HepG2 (cell line): ENCODE measurements around the gene NT5M. TPM values are rescaled to one million over a fixed set of nuclear protein-coding genes. Genes with fewer than 3 reads are reported as not detected.

ENCODE experiments used
- AGO2 ChIP-seq: fragments of 200-400 bp; formaldehyde crosslinking; optimal IDR thresholded peaks from 2 replicates; pipeline ENCODE3; 2017; ENCODE audit warnings: mild to moderate bottlenecking, low read depth, low read length, moderate library complexity
- CBFB ChIP-seq: sonication (generic); formaldehyde crosslinking; IDR thresholded peaks from 2 replicates; pipeline ENCODE4 v1.4.0; 2020; ENCODE audit warnings: missing genetic modification reagents
- DPF2 ChIP-seq: sonication (generic); formaldehyde crosslinking; IDR thresholded peaks from 2 replicates; pipeline ENCODE4 v1.4.0; 2020; ENCODE audit warnings: mild to moderate bottlenecking, low read depth, missing genetic modification reagents, borderline replicate concordance
- EED ChIP-seq: sonication (generic); formaldehyde crosslinking; IDR thresholded peaks from 2 replicates; pipeline ENCODE4 v1.5.0; 2020; ENCODE audit warnings: mild to moderate bottlenecking, missing genetic modification reagents
- ERF ChIP-seq: IDR thresholded peaks from 2 replicates; pipeline ENCODE4 v1.6.1; 2018; ENCODE audit warnings: missing biosample characterization, missing genetic modification reagents
- KMT2B ChIP-seq: IDR thresholded peaks from 2 replicates; pipeline ENCODE4 v1.6.1; 2016; ENCODE audit warnings: missing genetic modification reagents, missing compliant biosample characterization
- MIER2 ChIP-seq: IDR thresholded peaks from 2 replicates; pipeline ENCODE4 v1.6.1; 2016; ENCODE audit warnings: missing biosample characterization, missing genetic modification reagents
- NCOA5 ChIP-seq: sonication (generic); formaldehyde crosslinking; IDR thresholded peaks from 2 replicates; pipeline ENCODE4 v1.4.0; 2020; ENCODE audit warnings: missing genetic modification reagents
- NRL ChIP-seq: sonication (generic); formaldehyde crosslinking; IDR thresholded peaks from 2 replicates; pipeline ENCODE4 v1.5.0; 2020; ENCODE audit warnings: missing genetic modification reagents, mild to moderate bottlenecking, moderate library complexity, borderline replicate concordance
- SAFB2 ChIP-seq: sonication (generic); formaldehyde crosslinking; IDR thresholded peaks from 2 replicates; pipeline ENCODE4 v1.5.1; 2020; ENCODE audit warnings: missing genetic modification reagents, low read depth, mild to moderate bottlenecking, borderline replicate concordance
- SP1 ChIP-seq, 2 experiments: fragments of 450-650 bp in 1 of 2; sonication (generic) in 1 of 2; formaldehyde crosslinking in 1 of 2; IDR thresholded peaks; 2 replicates each; pipeline versions ENCODE4 v1.4.0 to v1.6.1; 2016 to 2020; ENCODE audit warnings: missing genetic modification reagents in 1 of 2
- THAP11 ChIP-seq: IDR thresholded peaks from 2 replicates; pipeline ENCODE4 v1.6.1; 2016; ENCODE audit warnings: missing biosample characterization, missing genetic modification reagents
- ZNF484 ChIP-seq: sonication (generic); formaldehyde crosslinking; IDR thresholded peaks from 2 replicates; pipeline ENCODE4 v1.5.1; 2020; ENCODE audit warnings: mild to moderate bottlenecking, low read depth, missing genetic modification reagents, borderline replicate concordance
- ZNF563 ChIP-seq: sonication (generic); formaldehyde crosslinking; IDR thresholded peaks from 2 replicates; pipeline ENCODE4 v1.8.0; 2022; ENCODE audit warnings: mild to moderate bottlenecking, moderate library complexity, missing genetic modification reagents
- ZNF564 ChIP-seq: sonication (generic); formaldehyde crosslinking; IDR thresholded peaks from 2 replicates; pipeline ENCODE4 v1.8.1; 2023; ENCODE audit warnings: mild to moderate bottlenecking, missing genetic modification reagents
- ZNF615 ChIP-seq: sonication (generic); formaldehyde crosslinking; IDR thresholded peaks from 2 replicates; pipeline ENCODE4 v1.5.0; 2020; ENCODE audit warnings: mild to moderate bottlenecking, missing genetic modification reagents, borderline replicate concordance
- polyA plus RNA-seq, 8 experiments: library from polyadenylated mRNA; depleted of rRNA in 3 of 8; stranded (reverse) in 7 of 8; unstranded in 1 of 8; fragments of >200 nt; fragmentation: Illumina TruSeq in 4 of 8; extraction: Trizol in 4 of 8; gene quantifications; 2 replicates each; pipeline versions ENCODE4 v1.2.1 to v1.2.3, GENCODE V29; 2011 to 2016; ENCODE audit warnings: low read depth in 4 of 8, missing spikeins in 1 of 8, mixed read lengths in 1 of 8; ENCODE audit not compliant: insufficient read depth in 1 of 8
- total RNA-seq, 5 experiments: library from RNA; depleted of rRNA; stranded (reverse); fragments of >200 nt; fragmentation: Illumina TruSeq; extraction: Trizol; gene quantifications; 2 replicates each; pipeline ENCODE4 v1.2.3, GENCODE V29; 2016; ENCODE audit warnings: low read depth in 1 of 5
- TF ChIP-seq, protein P1 (sequence below): sonication (generic); formaldehyde crosslinking; conservative IDR thresholded peaks from 2 replicates; pipeline ENCODE4 v1.4.0; 2020; ENCODE audit warnings: missing genetic modification reagents
- TF ChIP-seq, protein P2 (sequence below): IDR thresholded peaks from 2 replicates; pipeline ENCODE4 v1.6.1; 2016; ENCODE audit warnings: mild to moderate bottlenecking
- TF ChIP-seq, protein P3 (sequence below): sonication (generic); formaldehyde crosslinking; IDR thresholded peaks from 2 replicates; pipeline ENCODE4 v1.5.0; 2020; ENCODE audit warnings: missing genetic modification reagents
- TF ChIP-seq, protein P4 (sequence below): IDR thresholded peaks from 2 replicates; pipeline ENCODE4 v1.6.1; 2012; ENCODE audit warnings: low read length, improper control_type of control experiment

Gene NT5M
- total and polyA plus RNA-seq, 2 of the 13 experiments (the other 11 are each of a cell fraction or from before 2014, with no cell fraction given), result 0.55 to 0.78 TPM

DNA sequence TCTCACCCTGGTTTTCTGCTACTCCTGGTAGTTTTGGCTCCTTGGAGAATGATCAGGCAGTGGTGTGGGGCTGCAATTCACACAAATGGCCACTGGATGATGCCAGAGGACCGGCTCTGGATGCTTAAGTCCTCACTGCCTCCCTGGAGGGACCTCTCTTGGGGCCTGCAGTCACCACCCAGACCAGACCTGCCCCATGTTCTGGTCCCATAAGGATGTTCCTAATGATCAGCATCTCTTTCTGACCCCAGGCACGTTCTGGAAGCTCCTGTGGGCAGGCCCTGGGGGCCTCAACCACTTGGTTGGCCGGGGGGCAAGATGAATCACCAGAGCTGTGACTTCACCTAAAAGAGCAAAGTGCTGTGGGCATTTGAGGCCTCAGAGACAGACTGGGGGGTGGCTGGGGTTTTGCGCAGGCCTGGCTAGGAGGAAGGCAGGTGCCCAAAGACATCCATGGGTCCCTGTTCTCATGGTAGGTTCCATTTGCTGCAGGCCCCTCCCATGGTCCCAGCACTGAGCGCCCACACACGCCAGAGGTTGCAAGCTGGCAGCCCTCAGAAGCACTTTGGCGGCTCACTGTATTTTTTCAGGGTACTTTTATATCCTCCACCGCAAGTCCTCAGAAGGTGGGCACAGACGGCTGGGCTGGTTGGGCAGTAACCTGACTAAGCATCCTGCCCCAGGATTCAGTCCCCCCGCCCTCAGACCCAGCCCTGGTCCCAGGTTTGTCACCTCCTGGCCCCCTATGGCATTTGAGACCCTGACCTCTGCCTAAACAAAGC, 53.2 kb downstream of the NT5M start (continued):
- TF ChIP-seq SP1 (IDR thresholded peaks at IDR 0.05) (no peak), SP1 (CRISPR knock-in tag; IDR thresholded peaks at IDR 0.05) (no peak), AGO2 (no peak), EED (no peak), KMT2B (CRISPR knock-in tag) (no peak), NRL (CRISPR knock-in tag) (no peak), ZNF615 (CRISPR knock-in tag) (no peak), NCOA5 (CRISPR knock-in tag) (no peak), CBFB (no peak), THAP11 (CRISPR knock-in tag) (0 out of 2 replicates have a peak, but pooled peaks have one; percentile 25), SAFB2 (no peak), ERF (peak; percentile 42; the same call in 1 of the 2 replicates), ZNF484 (CRISPR knock-in tag) (no peak), DPF2 (no peak), ZNF564 (no peak), MIER2 (CRISPR knock-in tag) (0 out of 2 replicates have a peak, but pooled peaks have one; percentile 27), ZNF563 (0 out of 2 replicates have a peak, but pooled peaks have one; percentile 21)
- TF ChIP-seq, protein P1, sequence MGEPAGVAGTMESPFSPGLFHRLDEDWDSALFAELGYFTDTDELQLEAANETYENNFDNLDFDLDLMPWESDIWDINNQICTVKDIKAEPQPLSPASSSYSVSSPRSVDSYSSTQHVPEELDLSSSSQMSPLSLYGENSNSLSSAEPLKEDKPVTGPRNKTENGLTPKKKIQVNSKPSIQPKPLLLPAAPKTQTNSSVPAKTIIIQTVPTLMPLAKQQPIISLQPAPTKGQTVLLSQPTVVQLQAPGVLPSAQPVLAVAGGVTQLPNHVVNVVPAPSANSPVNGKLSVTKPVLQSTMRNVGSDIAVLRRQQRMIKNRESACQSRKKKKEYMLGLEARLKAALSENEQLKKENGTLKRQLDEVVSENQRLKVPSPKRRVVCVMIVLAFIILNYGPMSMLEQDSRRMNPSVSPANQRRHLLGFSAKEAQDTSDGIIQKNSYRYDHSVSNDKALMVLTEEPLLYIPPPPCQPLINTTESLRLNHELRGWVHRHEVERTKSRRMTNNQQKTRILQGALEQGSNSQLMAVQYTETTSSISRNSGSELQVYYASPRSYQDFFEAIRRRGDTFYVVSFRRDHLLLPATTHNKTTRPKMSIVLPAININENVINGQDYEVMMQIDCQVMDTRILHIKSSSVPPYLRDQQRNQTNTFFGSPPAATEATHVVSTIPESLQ (CRISPR knock-in tag), result no peak
- TF ChIP-seq, protein P2, sequence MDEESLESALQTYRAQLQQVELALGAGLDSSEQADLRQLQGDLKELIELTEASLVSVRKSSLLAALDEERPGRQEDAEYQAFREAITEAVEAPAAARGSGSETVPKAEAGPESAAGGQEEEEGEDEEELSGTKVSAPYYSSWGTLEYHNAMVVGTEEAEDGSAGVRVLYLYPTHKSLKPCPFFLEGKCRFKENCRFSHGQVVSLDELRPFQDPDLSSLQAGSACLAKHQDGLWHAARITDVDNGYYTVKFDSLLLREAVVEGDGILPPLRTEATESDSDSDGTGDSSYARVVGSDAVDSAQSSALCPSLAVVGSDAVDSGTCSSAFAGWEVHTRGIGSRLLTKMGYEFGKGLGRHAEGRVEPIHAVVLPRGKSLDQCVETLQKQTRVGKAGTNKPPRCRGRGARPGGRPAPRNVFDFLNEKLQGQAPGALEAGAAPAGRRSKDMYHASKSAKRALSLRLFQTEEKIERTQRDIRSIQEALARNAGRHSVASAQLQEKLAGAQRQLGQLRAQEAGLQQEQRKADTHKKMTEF (CRISPR knock-in tag), result no peak
- TF ChIP-seq, protein P3, sequence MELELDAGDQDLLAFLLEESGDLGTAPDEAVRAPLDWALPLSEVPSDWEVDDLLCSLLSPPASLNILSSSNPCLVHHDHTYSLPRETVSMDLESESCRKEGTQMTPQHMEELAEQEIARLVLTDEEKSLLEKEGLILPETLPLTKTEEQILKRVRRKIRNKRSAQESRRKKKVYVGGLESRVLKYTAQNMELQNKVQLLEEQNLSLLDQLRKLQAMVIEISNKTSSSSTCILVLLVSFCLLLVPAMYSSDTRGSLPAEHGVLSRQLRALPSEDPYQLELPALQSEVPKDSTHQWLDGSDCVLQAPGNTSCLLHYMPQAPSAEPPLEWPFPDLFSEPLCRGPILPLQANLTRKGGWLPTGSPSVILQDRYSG (CRISPR knock-in tag), result no peak
- TF ChIP-seq, protein P4, sequence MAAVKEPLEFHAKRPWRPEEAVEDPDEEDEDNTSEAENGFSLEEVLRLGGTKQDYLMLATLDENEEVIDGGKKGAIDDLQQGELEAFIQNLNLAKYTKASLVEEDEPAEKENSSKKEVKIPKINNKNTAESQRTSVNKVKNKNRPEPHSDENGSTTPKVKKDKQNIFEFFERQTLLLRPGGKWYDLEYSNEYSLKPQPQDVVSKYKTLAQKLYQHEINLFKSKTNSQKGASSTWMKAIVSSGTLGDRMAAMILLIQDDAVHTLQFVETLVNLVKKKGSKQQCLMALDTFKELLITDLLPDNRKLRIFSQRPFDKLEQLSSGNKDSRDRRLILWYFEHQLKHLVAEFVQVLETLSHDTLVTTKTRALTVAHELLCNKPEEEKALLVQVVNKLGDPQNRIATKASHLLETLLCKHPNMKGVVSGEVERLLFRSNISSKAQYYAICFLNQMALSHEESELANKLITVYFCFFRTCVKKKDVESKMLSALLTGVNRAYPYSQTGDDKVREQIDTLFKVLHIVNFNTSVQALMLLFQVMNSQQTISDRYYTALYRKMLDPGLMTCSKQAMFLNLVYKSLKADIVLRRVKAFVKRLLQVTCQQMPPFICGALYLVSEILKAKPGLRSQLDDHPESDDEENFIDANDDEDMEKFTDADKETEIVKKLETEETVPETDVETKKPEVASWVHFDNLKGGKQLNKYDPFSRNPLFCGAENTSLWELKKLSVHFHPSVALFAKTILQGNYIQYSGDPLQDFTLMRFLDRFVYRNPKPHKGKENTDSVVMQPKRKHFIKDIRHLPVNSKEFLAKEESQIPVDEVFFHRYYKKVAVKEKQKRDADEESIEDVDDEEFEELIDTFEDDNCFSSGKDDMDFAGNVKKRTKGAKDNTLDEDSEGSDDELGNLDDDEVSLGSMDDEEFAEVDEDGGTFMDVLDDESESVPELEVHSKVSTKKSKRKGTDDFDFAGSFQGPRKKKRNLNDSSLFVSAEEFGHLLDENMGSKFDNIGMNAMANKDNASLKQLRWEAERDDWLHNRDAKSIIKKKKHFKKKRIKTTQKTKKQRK, result no peak
